ENCODE data around the gene GAS6. TPM values are rescaled to one million over a fixed set of nuclear protein-coding genes. Genes with fewer than 3 reads are reported as not detected.

GAS6 gene
- total RNA-seq, 3 donors from 2014 or later = 101 to 168 (median 113) TPM

- TF ChIP-seq CTCF (IDR thresholded peaks at IDR 0.05) = no peak
- no peak overlapping the region for H3K4me3 ChIP-seq
- no peaks in the 10 kb centered on the region for H3K9me3 ChIP-seq
- H3K36me3 ChIP-seq (ENCODE audit: low read depth) = no peaks in the 10 kb centered on the region
- intact Hi-C loops (cut with DNase I, micrococcal nuclease) = no loop called here
- no peaks in the 10 kb centered on the region for H3K4me1 ChIP-seq (ENCODE audit: low read depth)
- DNase-seq = no peak
- no peak for ATAC-seq
These were observed 86.3 kb downstream of the GAS6 start for GRCh38 chr13:113777311-113778260.

GRCh38 chr13:113776231-113777125 is 87.4 kb downstream of the GAS6 start:
- intact Hi-C loops (cut with DNase I, micrococcal nuclease) = no loop called here
- H3K4me1 ChIP-seq (ENCODE audit: low read depth) = no peaks in the 10 kb centered on the region
- H3K36me3 ChIP-seq (ENCODE audit: low read depth) = no peaks in the 10 kb centered on the region
- DNase-seq (no peak), ATAC-seq (no peak)
- no peaks in the 10 kb centered on the region for H3K9me3 ChIP-seq
- no peak for TF ChIP-seq CTCF (IDR thresholded peaks at IDR 0.05)
- H3K4me3 ChIP-seq = no peak overlapping the region

GRCh38 chr13:113775451-113776145 is 88.3 kb downstream of the GAS6 start:
- intact Hi-C loops (cut with DNase I, micrococcal nuclease) = no loop called here
- Histone ChIP-seq H3K36me3 (ENCODE audit: low read depth) (no peaks in the 10 kb centered on the region), H3K4me3 (no peak overlapping the region), H3K9me3 (no peaks in the 10 kb centered on the region), H3K4me1 (ENCODE audit: low read depth) (no peaks in the 10 kb centered on the region)
- ATAC-seq (no peak), DNase-seq (no peak)
- TF ChIP-seq CTCF (IDR thresholded peaks at IDR 0.05) = no peak

GRCh38 chr13:113774177-113775107 is 89.4 kb downstream of the GAS6 start:
- DNase-seq = no peak
- TF ChIP-seq CTCF (IDR thresholded peaks at IDR 0.05) = no peak
- Histone ChIP-seq H3K36me3 (ENCODE audit: low read depth) (no peaks in the 10 kb centered on the region), H3K9me3 (no peaks in the 10 kb centered on the region), H3K4me3 (no peak overlapping the region), H3K4me1 (ENCODE audit: low read depth) (no peaks in the 10 kb centered on the region)
- intact Hi-C loops (cut with DNase I, micrococcal nuclease) = no loop called here
- ATAC-seq = no peak
